Measurements from ENCODE around the gene PATL1.

PATL1 gene

GRCh38 chr11:59611570-59612565 is 57.0 kb downstream of the PATL1 start:
- peak; percentile 31 for DNase-seq

- no peak for DNase-seq
These were observed 58.5 kb downstream of the PATL1 start for GRCh38 chr11:59610289-59610688.

- DNase-seq = no peak
These were observed 61.0 kb downstream of the PATL1 start for GRCh38 chr11:59607703-59608454.

- DNase-seq = no peak
These were observed 66.4 kb downstream of the PATL1 start for GRCh38 chr11:59602432-59602831.

GRCh38 chr11:59601788-59602187 is 67.0 kb downstream of the PATL1 start:
- no peak for DNase-seq

GRCh38 chr11:59600636-59601035 is 68.2 kb downstream of the PATL1 start:
- no peak for DNase-seq

GRCh38 chr11:59600234-59600633 is 68.6 kb downstream of the PATL1 start:
- DNase-seq = no peak

GRCh38 chr11:59598961-59599360 is 69.9 kb downstream of the PATL1 start:
- no peak for DNase-seq

All from NCI-H1436 treated with DMSO at 0.1 percent for 48 hours (cell line).